NCI-H128 (cell line): ENCODE measurements around the gene CFAP410.

ENCODE experiments used
- DNase-seq: peaks from one replicate; lab custom pipeline; 2025; ENCODE audit not compliant: unreplicated experiment; lab: John Stamatoyannopoulos, UW

The CFAP410 gene

GRCh38 chr21:44338971-44339910 is at the start of gene CFAP410:
CFAP410 (minus strand) TSS chr21:44339390; CDS start chr21:44339194, 196 bp downstream.
- DNase-seq = peak; percentile 81

GRCh38 chr21:44384968-44385367 is 45.8 kb upstream of the CFAP410 start:
- DNase-seq = no peak

DNA sequence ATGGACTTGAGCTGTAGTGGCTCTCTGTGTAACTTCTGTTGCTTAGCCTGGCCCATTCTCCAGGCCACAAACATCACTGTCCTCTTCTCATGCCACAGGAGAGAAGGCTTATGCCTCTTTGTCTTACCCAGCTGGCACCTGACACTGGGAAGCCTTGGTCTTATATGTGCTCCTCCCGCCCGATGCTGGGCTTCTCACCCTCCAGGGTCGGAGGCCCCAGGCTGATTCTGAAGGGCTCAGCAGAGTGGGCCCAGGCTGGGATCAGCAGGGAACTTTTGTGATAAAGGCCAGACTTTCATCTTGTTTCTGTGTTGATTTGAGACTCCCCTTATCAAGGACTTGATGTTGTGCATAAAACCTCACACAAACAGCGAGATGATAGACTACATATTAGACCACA is 44.0 kb upstream of the CFAP410 start:
- DNase-seq = no peak

- no peak for DNase-seq
Measured at GRCh38 chr21:44382536-44382935, 43.3 kb upstream of the CFAP410 start.

DNA sequence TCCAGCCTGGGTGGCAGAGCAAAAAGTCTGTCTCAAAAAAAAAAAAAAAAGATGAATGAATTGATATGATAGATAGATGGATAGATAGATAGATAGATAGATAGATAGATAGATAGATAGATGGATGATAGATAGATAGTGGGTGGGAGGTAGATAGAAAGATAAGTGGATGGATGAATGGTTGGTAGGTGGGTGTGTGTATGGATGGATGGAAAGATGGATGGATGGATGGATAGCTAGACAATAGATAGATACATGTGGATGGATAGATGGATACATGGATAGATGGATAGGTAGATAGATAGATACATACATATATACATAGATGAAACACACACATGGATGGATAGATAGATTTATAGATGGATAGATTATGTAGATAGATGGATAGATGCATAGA is 42.7 kb upstream of the CFAP410 start:
- no peak for DNase-seq

DNA sequence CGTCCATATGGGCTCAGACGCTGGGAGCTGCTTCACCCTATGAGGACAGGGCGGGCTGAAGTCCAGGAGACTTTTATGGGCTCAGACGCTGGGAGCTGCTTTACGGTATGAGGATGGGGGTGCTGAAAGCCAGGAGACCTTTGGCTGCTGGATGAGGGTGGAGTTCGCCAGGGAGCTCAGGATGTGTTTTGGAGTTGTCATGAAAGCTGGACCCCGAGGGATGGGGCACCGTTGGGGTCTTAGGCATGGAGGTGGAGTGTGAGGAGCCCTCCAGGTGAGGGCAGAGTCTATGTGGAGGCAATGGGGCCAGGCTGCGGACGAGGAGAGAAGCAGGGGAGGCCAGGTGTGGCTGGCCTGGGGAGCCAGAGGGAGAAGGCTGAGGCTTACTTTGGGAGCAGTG is 41.7 kb upstream of the CFAP410 start:
- no peak for DNase-seq

GRCh38 chr21:44379991-44380865 is 41.0 kb upstream of the CFAP410 start:
- no peak for DNase-seq

GRCh38 chr21:44379515-44379848 is 40.3 kb upstream of the CFAP410 start:
- DNase-seq = no peak

DNA sequence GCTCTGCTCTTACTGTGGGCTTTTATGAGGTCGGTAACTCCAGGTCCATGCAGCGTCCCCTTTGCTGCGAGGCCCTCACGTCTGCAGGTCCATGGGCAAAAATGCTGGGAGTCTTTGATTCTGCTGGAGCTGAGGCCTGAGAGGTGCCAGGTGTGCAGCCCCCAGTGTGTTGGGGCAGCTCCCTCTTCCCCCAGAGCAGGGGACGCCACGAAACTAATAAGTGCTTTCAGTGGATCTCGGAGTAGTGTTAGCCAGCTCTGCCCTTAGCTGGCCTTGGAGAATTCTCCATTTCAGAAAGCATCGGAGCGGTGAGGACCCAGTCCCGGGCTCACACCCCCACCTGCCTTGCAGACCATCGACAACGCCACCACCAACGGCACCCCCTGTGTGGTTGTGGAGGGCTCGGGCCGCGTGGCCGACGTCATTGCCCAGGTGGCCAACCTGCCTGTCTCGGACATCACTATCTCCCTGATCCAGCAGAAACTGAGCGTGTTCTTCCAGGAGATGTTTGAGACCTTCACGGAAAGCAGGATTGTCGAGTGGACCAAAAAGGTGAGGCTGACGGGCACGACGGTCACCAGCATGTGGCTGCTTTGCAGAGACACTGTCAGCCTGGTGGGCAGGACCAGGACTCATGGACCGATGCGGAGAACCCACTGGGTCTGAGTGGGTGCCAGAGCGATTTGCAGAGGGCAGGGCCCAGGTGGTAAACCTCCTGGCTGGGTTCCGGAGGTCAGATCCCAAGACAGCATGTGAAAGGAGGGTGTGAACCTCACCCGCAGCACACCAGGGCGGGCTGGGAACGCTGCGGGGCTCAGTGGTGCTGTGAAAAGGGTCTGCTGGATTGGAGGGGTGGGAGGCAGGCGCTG is 39.7 kb upstream of the CFAP410 start:
- no peak for DNase-seq

DNA sequence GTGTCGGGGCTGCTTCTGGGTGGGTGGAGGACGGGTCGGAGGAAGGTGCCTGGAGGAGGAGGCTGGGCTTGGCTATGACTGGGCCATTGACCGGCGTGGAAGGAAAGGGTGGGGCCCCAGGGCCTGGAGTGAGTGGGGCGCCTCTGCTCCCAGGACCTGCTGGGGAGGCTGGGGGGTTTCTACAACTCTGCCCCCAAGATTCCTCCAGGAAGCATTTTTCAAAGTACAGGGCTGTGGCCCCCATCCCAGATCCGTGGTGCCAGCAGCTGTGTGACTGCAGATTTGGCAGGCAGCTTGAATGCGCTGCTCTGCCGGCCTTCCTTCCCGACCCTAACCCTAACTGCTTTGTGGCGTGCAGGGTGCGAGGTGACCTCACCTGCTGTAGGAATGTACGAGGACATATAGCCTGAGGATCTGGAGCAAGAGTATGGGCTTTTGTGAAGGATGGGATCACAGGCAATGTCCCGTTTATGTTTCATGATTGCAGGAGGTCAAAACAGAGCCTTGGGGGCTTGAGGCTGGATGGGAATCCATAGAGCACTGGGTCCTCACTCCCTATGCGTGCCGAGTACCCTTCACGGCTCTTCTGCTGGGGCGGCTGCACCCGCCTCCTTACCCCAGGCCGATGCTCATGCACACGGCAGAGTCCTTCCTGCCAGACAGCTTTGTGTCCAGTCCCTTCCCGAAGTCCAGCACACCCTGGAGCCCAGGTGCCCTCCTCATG is 38.9 kb upstream of the CFAP410 start:
- no peak for DNase-seq

GRCh38 chr21:44377201-44377921 is 38.2 kb upstream of the CFAP410 start:
- no peak for DNase-seq

DNA sequence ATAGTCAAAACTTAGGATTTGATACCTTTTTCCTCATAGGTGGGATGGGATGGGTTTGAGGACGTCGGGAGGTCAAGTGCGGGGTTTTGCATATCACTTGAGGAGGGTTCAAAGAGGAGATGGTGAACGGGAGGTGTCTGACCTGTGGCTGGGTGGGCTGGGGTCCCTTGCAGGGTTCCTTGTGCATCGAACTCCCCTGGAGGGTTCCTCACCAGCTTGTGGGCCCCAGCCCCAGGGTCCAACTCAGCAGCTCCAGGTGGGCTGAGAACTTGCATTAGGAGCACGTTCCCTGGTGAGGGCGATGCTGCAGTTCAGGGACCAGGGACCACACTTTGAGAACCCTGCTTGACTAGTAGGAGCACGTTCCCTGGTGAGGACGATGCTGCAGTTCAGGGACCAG is 37.4 kb upstream of the CFAP410 start:
- DNase-seq = no peak

- no peak for DNase-seq
Measured at GRCh38 chr21:44375761-44376241, 36.6 kb upstream of the CFAP410 start.

GRCh38 chr21:44375281-44375651 is 36.1 kb upstream of the CFAP410 start:
- no peak for DNase-seq

- DNase-seq = no peak
Measured at GRCh38 chr21:44374601-44375280, 35.6 kb upstream of the CFAP410 start.

DNA sequence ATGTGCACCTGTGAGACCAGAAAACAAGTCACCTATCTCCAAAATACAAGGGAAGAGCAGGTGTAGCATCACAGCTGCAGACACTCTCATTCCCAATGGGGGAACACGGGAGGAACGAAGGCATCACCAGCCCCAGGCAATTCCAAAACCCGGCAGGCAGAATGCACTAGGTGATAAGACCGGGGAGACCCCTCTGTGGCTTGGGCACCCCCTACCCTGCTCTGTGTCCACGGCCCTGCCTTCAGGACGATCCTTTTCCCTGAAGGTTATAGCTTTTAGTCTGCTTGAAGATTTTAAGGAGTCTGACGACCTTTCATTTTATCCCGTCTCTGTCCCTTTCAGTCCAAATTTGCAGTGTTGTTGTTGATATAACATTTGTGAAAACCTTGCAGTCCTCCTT is 33.4 kb upstream of the CFAP410 start:
- no peak for DNase-seq

DNA sequence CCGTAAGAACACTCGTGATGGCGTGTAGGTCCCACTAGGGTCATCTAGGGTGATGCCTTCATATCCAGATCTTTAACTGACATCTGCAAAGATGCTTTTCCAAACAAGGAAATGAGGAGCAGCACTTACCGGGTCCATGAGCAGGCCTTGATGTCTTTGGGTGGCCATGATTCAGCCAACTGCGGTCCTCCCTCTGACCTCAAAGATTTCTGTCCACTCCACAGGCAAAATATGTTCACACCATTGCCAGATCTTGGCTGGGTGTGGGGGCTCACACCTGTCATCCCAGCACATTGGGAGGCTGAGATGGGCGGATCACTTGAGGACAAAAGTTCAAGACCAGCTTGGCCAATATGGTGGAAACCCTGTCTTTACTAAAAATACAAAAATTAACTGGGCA is 32.4 kb upstream of the CFAP410 start:
- DNase-seq = no peak

- no peak for DNase-seq
Measured at GRCh38 chr21:44370786-44371410, 31.7 kb upstream of the CFAP410 start.
